A204.1 (cell line): ENCODE measurements around the gene EMX1.

ENCODE experiments used
- FAIRE-seq: peaks from 2 replicates; lab custom pipeline; 2012; peaks lifted over from hg19 to GRCh38; lab: Jason Lieb, UNC

The EMX1 gene

DNA sequence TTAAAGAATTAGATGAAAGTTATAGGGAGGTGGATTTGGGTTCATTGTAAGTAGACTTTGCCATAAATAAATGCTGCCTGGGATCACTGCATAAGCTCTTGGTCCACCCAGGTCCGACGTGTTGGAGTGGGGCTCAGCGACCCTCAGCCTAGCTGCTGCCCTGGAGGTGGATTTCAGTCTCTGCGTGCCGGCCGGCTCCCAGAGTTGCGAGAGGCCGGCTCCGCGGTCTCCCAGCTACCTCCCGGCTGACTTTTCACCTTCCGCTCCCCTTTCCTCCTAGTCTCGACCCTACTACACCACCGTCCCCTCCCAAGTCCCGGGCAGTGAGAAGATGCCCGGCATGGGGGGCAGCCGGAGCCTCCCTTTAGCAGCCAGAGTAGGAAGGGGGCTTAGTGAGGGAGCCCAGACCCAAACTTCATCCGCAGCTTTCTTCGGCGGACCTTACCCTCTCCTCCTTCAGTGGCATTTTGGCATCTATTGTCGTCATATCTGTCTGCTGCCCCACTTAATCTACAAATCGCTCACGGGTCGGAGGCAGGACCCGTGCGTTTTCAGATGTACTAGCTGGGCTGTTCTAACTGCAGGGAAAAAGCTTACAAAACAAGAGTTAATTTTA, 8.1 kb downstream of the EMX1 start:
- FAIRE-seq, result no peak

DNA sequence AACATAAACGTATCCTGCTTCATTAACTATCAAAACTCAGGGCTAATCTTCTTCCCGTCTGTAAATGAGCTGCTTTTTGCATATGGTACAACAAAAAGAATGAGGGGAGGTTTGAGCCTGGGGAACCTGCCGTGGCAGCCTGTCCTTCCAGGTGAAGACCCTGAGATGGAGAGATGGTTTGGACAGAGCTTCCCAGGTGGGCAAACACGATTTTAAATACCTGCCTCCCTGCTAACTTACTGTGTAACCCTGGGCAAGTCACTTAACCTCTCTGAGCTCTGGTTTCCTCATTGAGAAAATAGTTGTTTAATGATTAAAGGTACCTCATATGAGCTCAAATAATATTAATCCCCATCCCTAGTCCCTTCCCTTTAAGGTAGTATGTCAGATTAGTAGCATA, 9.0 kb downstream of the EMX1 start:
- no peak for FAIRE-seq

DNA sequence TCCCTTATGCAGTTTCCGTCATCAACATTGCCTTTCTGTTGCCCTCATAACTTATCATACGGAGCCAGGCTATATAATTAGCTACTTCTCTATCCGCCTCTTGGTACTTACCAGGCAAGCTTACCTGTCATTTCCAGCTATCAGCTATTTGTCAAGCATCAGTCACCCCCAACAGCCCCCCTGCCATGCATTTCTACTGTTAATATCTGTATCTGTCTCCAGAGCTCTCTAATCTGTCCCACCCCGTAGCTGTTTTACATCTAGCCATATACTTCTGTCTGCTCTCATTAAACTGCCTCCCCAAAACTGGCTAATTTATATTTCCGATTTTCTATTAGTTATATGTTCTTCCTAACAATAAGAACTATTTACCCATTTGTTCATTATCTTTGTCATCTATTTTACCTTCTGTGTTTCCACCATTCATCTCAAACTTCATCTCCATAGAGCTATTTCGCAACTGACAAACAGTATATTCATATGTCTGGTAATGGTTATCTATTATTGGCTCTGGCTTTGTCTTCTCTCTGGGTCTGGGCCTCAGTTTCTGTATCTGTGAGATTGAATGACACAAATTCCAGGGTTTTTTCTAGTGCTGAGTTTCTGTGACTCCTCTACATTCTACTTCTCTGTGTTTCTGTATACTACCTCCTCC, 9.6 kb downstream of the EMX1 start:
- no peak for FAIRE-seq

DNA sequence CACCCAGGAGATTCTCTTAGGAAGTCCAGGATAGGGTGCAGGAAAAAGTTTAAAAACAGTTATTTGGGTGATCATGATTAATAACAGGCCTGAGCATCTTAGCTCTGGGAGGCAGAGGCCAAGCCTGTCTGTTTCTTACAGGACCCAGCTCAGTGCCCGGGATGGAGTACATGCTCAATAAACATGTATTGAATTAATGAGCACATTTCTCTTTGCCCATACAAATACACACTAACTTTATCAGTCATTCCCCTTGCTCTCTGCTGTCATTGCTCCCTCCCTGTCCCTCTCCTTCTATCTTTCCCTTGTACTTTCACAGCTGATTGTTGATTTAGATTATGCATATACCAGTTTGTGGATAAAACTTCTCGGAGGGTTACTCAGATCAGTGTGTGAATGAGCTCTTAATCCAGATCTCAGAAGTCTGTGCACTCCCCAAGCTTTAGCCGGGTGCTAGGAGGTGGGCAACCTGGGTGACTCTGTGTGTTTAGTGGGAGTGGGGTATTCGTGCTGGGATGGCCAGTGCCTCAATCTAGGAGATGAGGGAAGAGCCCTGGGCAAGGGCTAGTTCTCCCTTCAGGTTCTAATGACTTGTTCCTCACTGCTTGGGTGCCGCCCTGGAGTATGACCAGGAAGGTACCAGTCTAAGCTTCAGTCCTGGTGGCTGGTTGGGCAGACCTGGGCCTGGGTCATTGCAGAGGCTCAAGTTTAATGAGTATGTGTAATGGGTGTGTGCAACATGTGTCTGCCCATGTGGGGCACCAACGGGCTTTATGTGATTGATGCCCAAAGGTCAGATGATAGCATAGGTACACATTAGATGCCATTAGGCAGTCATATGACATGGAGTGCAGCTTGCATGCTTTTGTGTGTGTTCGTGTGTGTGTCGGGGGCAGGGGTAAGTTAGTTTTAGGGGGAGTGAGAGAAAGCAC, 10.6 kb downstream of the EMX1 start:
- no peak for FAIRE-seq

DNA sequence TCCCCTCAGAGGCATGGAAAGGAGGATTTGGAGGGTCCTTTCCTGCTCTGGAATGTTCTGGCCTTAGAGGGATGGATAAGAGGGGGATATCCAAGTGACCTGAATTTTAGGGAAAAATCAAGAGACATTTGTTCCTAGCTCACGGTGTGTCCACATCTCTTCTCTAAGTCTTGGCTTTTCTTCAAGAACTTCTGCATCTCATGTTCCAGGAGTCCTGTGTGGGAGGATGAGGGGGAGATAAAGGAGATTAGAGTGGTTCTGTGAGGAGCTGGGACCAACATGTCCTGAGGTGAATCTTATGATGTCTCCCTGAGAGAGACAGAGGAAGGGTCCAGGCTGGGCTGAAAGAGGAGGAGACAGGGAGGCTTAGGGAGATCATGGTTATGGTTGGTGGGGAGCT, 11.7 kb downstream of the EMX1 start:
- no peak for FAIRE-seq

DNA sequence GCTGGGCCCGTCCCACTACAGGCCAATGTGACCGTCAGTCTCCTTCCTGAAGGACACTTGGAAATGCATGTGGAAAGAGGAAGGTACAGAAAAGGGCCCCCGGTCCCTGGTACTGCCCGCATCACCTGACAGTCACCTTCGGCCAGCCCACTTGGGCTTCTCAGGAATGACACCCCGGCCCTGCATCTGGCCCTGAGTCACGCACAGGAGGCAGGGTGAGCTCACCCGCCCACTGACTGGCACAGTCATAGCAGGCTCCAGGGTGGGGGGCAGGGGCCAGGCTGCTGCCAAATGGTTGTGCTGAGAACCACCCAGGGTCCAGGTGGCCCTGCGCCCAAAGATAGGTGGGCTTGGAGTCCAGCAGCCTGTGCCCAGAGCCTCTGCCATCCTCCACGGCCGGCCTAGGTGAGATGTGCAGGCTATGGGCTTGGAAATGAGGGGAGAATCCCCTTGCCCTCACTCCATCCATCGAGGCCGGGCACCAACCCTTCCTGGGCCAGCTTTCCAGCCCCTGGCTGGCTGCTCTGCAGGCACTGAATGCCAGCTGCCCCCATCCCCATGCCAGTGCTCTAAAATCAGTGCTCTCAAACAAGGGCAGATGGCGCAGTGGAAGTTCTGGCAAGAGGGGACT, 14.1 kb downstream of the EMX1 start:
- FAIRE-seq, result no peak

DNA sequence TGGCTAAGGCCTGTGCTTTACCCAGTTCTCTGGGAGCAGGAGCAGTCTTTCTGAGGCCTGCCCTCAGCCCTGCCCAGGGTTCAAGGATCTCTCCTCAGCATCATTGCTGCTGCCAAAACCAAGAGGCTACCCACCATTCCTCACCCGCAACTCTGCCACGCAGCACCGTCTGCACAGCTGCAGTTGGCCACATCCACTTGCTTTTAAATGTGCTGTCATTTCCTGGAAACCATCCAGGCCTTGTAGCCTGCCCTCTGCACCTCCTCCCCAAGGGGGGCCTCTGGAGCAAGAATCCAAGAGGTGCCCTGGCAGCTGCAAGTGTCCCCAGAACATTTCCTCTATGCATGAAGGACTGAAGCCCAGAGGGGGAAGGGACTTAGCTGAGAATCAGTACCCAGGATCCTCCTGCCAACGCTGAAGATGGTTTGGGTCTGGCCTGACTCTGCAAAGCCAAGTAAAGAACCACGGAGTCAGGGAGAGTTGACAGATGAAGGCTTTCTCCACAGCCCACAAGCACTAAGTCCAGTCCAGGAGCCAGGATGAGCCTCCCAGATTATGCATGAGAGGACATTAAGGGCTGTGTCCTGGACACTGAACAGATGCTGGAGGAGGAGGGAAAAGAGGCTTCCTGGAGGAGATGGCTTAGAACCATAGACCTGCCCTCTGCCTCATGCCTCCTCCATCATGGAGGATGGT, 14.9 kb downstream of the EMX1 start:
- FAIRE-seq, result no peak

DNA sequence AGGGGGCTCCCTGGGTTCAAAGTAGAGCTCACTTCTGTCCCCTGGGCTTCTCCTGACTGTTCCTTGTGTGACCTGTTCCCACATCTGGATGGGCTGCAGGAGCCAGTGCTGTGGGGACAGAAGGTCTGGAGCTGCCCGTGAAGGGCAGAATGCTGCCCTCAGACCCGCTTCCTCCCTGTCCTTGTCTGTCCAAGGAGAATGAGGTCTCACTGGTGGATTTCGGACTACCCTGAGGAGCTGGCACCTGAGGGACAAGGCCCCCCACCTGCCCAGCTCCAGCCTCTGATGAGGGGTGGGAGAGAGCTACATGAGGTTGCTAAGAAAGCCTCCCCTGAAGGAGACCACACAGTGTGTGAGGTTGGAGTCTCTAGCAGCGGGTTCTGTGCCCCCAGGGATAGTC, 15.5 kb downstream of the EMX1 start:
- no peak for FAIRE-seq

DNA sequence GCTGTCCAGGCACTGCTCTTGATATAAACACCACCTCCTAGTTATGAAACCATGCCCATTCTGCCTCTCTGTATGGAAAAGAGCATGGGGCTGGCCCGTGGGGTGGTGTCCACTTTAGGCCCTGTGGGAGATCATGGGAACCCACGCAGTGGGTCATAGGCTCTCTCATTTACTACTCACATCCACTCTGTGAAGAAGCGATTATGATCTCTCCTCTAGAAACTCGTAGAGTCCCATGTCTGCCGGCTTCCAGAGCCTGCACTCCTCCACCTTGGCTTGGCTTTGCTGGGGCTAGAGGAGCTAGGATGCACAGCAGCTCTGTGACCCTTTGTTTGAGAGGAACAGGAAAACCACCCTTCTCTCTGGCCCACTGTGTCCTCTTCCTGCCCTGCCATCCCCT, 15.9 kb downstream of the EMX1 start:
- no peak for FAIRE-seq

DNA sequence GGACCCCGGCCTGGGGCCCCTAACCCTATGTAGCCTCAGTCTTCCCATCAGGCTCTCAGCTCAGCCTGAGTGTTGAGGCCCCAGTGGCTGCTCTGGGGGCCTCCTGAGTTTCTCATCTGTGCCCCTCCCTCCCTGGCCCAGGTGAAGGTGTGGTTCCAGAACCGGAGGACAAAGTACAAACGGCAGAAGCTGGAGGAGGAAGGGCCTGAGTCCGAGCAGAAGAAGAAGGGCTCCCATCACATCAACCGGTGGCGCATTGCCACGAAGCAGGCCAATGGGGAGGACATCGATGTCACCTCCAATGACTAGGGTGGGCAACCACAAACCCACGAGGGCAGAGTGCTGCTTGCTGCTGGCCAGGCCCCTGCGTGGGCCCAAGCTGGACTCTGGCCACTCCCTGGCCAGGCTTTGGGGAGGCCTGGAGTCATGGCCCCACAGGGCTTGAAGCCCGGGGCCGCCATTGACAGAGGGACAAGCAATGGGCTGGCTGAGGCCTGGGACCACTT, 16.4 kb downstream of the EMX1 start:
- no peak for FAIRE-seq

DNA sequence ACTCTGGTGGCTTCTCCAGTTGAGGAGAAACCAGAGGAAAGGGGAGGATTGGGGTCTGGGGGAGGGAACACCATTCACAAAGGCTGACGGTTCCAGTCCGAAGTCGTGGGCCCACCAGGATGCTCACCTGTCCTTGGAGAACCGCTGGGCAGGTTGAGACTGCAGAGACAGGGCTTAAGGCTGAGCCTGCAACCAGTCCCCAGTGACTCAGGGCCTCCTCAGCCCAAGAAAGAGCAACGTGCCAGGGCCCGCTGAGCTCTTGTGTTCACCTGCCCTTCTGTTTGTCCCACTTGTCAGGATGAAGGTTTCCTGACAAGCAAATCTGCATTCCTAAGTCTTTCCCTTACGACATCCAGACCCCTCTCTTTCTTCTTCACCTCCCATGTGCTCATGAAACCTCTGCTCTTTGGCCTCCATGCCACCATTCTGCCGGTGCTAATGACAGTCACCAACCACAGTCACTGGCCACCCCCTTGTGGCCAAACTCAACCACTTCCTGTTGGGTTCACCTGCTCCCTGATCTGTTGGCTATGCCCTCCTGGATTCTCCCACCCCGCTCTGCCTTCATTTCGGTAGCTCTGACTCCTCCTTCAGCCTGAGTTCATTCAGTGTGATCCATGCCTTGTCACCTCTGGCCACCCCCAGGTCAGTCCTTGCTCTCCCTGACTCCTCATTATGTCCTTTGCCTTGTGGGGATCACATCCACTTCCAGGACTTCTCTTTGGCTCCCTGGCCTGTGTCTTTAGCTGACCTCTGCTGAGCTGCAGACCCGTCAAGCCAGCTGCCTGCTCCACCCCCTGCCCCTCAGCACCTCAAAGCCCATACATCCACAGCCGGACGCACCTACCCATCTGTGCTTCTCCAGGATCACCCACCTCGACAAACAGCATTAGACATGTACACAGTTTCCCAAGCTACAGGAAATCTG, 17.6 kb downstream of the EMX1 start:
- FAIRE-seq, result no peak

DNA sequence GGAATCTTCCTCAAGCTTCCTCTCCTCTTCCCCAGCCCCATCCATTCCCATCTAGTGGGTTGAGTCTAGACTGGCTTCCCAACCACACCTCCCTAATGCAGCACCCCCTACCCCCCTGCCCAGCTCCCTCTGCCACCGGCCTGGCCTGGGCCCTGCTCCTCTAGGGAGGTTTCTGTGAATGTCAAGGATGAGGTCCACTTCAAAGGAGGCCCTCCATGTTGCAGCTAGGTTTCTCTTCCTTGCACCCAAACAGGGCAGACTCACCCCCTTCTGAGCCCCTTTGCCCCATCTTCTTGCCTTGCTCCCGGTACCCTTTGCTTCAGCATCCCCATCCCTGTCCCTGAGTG, 18.3 kb downstream of the EMX1 start:
- FAIRE-seq, result no peak

DNA sequence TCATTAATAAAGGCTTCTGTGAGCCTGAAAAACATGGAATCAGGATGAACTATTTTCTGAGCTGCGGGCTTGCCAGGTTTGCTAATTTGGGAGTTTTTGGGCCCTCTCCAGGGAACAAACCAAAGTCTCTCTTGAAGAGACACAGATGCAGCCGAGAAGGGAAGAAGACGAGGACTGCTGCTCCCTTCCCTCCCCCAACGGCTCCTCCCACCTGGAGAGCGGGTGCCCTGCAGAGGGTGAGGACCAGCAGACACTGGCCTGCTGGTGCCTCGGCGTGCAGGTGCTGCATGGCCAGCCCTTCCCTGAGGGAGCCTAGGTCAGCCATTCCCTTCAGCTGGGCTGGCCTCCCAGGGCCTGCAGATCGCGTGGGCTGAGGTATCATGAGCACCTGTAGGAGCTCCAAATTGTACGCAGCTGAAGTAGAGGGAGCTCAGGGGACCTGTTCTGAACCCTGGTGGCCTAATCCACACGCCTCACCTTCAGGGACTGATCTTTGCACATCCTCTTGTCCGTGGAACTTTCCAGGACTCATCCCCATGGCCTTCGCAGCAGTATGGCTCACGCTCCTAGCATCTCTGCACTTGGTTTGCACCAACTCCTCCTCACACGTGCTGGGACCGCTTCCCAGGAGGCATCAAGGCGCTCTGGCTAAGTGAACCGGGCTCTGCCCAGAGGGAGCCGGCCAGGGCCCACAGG, 19.5 kb downstream of the EMX1 start:
- no peak for FAIRE-seq

DNA sequence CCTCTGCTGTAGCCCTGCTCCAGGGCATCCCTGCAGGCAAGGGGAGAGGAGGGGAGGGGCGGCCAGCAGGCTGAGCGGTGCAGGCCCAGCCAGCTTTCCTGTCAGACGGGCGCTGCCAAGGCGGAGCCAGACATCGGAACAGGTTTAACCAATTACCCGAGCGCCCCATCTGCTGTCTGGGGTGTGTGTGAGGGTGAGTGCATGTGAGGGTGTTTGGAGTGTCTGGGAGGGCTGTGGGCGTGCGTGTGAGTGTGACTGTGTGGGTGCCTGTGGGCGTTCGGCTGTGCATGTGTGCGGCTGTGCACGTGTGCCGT, 20.0 kb downstream of the EMX1 start:
- FAIRE-seq, result no peak

DNA sequence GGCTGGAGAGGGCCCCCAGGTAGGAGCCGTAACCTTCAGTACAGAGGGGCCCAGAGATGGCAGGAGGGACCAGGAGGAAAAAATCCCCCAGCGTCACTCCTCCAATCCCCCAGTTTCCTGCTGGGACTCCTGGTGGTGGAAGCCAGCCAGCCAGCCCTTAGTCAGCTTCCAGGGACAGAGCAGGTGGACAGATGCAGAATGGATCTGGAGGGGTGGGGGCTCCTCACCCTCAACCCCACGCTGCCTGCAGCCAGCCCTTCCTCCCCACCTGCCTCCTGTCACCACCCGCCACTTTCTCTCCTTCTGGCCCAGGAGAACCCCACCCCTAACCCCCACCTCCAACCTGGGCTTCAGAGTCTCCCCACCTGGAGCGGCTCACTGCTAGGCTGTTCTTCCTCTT, 21.1 kb downstream of the EMX1 start:
- FAIRE-seq, result no peak

DNA sequence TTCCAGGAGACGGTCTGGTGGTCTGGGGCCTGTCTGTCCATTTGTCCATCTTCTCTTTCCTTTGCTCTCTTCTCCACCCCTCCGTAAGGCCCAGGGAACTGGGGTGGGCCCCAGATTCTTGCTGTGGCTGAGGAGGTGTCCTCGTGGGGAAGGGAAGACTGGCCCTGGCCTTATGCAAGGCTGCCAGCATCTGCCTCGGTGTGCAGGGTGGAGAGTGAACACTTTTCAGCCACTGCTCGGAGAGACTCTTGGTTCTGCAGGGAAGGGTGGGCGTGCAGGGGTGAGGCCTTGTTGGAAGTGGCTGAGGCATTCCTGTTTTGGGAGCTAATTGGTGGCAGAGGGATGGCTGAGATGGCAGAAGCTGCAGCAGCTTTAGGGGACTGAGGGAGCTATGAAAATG, 23.0 kb downstream of the EMX1 start:
- no peak for FAIRE-seq

DNA sequence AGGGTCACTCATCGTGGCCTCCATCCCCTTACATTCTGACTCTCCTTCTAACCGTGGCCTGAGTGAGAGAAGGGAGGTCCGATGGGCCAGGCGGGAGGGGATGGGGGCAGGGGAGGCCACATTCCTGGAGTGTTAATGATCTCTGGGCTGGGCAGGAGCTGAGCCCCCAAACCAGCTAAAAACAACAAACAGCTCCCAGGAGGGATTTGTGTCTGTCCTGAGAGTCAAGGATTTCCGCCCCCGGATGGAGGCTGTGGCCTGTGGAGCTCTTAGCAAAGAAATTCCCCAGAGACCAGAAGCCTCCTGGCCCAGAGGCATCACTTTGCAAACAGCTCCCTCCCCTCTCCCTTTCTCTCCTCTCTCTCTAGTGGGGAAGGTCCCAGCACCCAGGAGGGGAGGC, 23.5 kb downstream of the EMX1 start:
- no peak for FAIRE-seq

DNA sequence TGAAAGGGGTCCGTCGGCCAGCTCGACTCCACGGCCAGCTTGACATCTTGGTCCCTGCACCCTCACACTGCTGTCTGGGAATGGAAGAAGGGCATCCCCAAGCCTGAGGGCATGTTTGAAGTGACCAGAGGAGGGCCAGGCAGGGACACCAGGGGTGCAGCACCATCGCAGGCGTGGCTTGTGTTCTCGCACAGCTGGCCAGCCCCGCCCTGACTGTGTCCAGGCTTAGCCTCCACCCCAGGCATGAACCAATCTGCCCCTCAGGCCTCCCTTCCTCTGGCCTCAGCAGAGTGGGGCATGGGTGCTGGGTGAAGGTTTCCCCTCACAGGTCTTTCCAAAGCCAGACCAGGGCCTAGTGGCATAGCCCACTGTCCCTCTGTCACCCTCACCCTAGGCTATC, 25.0 kb downstream of the EMX1 start:
- no peak for FAIRE-seq

DNA sequence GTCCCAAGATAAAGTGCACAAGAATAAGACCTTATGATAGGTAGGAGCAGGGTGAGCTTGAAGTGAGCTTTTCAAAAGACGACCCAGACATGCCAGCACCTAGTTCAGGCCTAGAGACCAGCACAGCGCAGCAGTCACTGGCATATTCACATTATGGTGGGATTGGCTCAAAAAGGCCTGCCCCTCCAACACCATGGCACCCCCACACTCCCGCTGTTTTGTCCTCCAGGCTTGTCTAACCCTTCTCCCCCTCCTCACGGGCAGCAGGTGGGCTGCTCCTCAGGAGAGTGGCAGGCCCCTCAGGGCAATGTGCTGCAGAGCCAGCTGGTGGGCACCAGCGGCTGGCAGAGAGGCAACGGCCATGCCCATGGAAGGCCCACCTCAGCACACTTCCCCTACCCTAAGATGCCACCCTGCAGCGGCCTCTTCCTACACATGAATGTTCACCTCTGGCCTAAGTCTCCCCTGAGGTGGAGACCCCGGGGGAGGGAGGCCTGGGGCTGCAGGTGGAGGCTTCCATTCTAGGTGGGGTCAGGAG, 25.6 kb downstream of the EMX1 start:
- FAIRE-seq, result no peak
